HepG2 (cell line): ENCODE results near the gene PCAT6. TPM values are rescaled to one million over a fixed set of nuclear protein-coding genes. Genes with fewer than 3 reads are reported as not detected.

Source experiments
- ATAC-seq: fragments of 200-7000 bp; cut with Tn5 transposase; 3 replicates; pipeline ENCODE4 v1.9.1; 2020; ENCODE audit warnings: mild to moderate bottlenecking, moderate library complexity
- BruUV-seq: library from RNA; stranded (reverse); fragments of 400-500 nt; replicated peaks from 2 replicates; lab custom pipeline; 2021; lab: Mats Ljungman, UMichigan
- CTCF ChIA-PET: fragments of 300-600 bp; formaldehyde crosslinking; extraction: SDS; loops from one replicate; lab custom pipeline; 2021; ENCODE audit warnings: low total read pairs, inconsistent platforms, low intra/inter-chr PET ratio; lab: Yijun Ruan, JAX
- POLR2A ChIA-PET: fragments of 350-600 bp; sonication (Branson Sonifier 250); formaldehyde crosslinking; loops from one replicate; lab custom pipeline; 2020; ENCODE audit warnings: antibody characterized with exemption, inconsistent platforms; lab: Yijun Ruan, JAX
- DNase-seq: peaks from one replicate; pipeline ENCODE4 v3.0.0-alpha.2; 2015; ENCODE audit warnings: low spot score
- FAIRE-seq: peaks from 3 replicates; lab custom pipeline; 2011; peaks lifted over from hg19 to GRCh38; lab: Jason Lieb, UNC
- H2AFZ ChIP-seq: one replicate; pipeline ENCODE4 v1.6.1; 2011; ENCODE audit warnings: low read length, inconsistent platforms
- H3K27ac ChIP-seq: fragments of 300-600 bp; 3 replicates; pipeline ENCODE4 v1.8.0; 2011; ENCODE audit warnings: mixed run types, mild to moderate bottlenecking, mixed read lengths, low read length, inconsistent platforms; ENCODE audit not compliant: insufficient read depth; ENCODE audit errors: extremely low read length
- H3K27me3 ChIP-seq, 2 experiments: fragments of 200-600 bp in 1 of 2; 2 replicates in 1 of 2; 3 replicates in 1 of 2; pipeline versions ENCODE4 v1.6.0 to v1.8.0; 2011; ENCODE audit warnings: low read length in 2 of 2, mild to moderate bottlenecking in 2 of 2, moderate library complexity in 2 of 2, inconsistent platforms in 1 of 2; ENCODE audit not compliant: insufficient read depth in 2 of 2, control insufficient read depth in 1 of 2
- H3K36me3 ChIP-seq, 2 experiments: fragments of 200-600 bp in 1 of 2; replicated peaks in 1 of 2; 2 replicates in 1 of 2; 3 replicates in 1 of 2; pipeline versions ENCODE4 v1.5.1 to v1.8.0; 2011; ENCODE audit warnings: low read length in 2 of 2, inconsistent platforms in 1 of 2; ENCODE audit not compliant: insufficient read depth in 2 of 2, control insufficient read depth in 1 of 2
- H3K4me1 ChIP-seq: 2 replicates; pipeline ENCODE4 v1.5.1; 2012; ENCODE audit warnings: low read length, inconsistent platforms; ENCODE audit not compliant: insufficient read depth
- H3K4me2 ChIP-seq: 2 replicates; pipeline ENCODE4 v1.6.0; 2011; ENCODE audit warnings: low read depth, low read length, inconsistent platforms
- H3K4me3 ChIP-seq, 3 experiments: fragments of 200-600 bp in 1 of 3; sonication (generic), shearing (Covaris generic) in 1 of 3; replicated peaks in 1 of 3; 2 replicates each; pipeline ENCODE4 v1.5.1; 2011 to 2016; ENCODE audit warnings: low read length in 3 of 3, inconsistent platforms in 2 of 3, low read depth in 2 of 3, mild to moderate bottlenecking in 2 of 3, control low read depth in 1 of 3, mixed read lengths in 1 of 3; ENCODE audit not compliant: insufficient read depth in 1 of 3
- H3K79me2 ChIP-seq: one replicate; pipeline ENCODE4 v1.6.1; 2011; ENCODE audit warnings: low read length, inconsistent platforms; ENCODE audit not compliant: insufficient read depth
- H3K9ac ChIP-seq: 2 replicates; pipeline ENCODE4 v1.6.0; 2011; ENCODE audit warnings: mild to moderate bottlenecking, low read depth, low read length, inconsistent platforms; ENCODE audit not compliant: insufficient read depth
- H3K9me3 ChIP-seq: 2 replicates; pipeline ENCODE4 v1.5.1; 2012; ENCODE audit warnings: mild to moderate bottlenecking, low read length
- H4K20me1 ChIP-seq: 2 replicates; pipeline ENCODE4 v1.6.0; 2011; ENCODE audit warnings: inconsistent platforms, mild to moderate bottlenecking, low read length, moderate library complexity; ENCODE audit not compliant: insufficient read depth
- BHLHE40 ChIP-seq: IDR thresholded peaks from 2 replicates; pipeline ENCODE4 v1.6.1; 2011; ENCODE audit warnings: low read length, improper control_type of control experiment
- GFI1 ChIP-seq: sonication (generic); formaldehyde crosslinking; IDR thresholded peaks from 2 replicates; pipeline ENCODE4 v1.5.0; 2020; ENCODE audit warnings: missing genetic modification reagents, mild to moderate bottlenecking, borderline replicate concordance
- HNRNPLL ChIP-seq: fragments of 200-400 bp; formaldehyde crosslinking; IDR thresholded peaks from 2 replicates; pipeline ENCODE4 v1.6.1; 2017; ENCODE audit warnings: mild to moderate bottlenecking, low read depth, low read length; ENCODE audit not compliant: poor library complexity, severe bottlenecking
- PHF20 ChIP-seq: sonication (generic); formaldehyde crosslinking; IDR thresholded peaks from 2 replicates; pipeline ENCODE4 v1.5.0; 2020; ENCODE audit warnings: mild to moderate bottlenecking, missing genetic modification reagents
- RXRA ChIP-seq: sonication (generic); formaldehyde crosslinking; IDR thresholded peaks from 2 replicates; pipeline ENCODE4 v1.5.1; 2020; ENCODE audit warnings: missing genetic modification reagents
- ZBTB2 ChIP-seq: sonication (generic); formaldehyde crosslinking; IDR thresholded peaks from 2 replicates; pipeline ENCODE4 v1.8.0; 2022; ENCODE audit warnings: low read depth, missing genetic modification reagents
- ZFP82 ChIP-seq: sonication (generic); formaldehyde crosslinking; IDR thresholded peaks from 2 replicates; pipeline ENCODE4 v1.5.1; 2020; ENCODE audit warnings: mild to moderate bottlenecking, missing genetic modification reagents, borderline replicate concordance
- ZNF20 ChIP-seq: sonication (generic); formaldehyde crosslinking; IDR thresholded peaks from 2 replicates; pipeline ENCODE4 v1.4.0; 2020; ENCODE audit warnings: mild to moderate bottlenecking, moderate library complexity, missing genetic modification reagents
- ZNF296 ChIP-seq: sonication (generic); formaldehyde crosslinking; conservative IDR thresholded peaks from 2 replicates; pipeline ENCODE4 v1.5.0; 2020; ENCODE audit warnings: mild to moderate bottlenecking, missing genetic modification reagents
- ZNF383 ChIP-seq: sonication (generic); formaldehyde crosslinking; IDR thresholded peaks from 2 replicates; pipeline ENCODE4 v1.4.0; 2020; ENCODE audit warnings: missing genetic modification reagents, mild to moderate bottlenecking, borderline replicate concordance
- ZNF512B ChIP-seq: sonication (generic); formaldehyde crosslinking; IDR thresholded peaks from 2 replicates; pipeline ENCODE4 v1.5.1; 2020; ENCODE audit warnings: missing genetic modification reagents, mild to moderate bottlenecking, borderline replicate concordance
- ZNF879 ChIP-seq: sonication (generic); formaldehyde crosslinking; IDR thresholded peaks from 2 replicates; pipeline ENCODE4 v1.8.1; 2023; ENCODE audit warnings: missing genetic modification reagents
- WGBS: methylation state at CpG from one replicate; pipeline ENCODE4 v1.1.6; 2017; ENCODE audit warnings: low lambda C conversion rate; 5-methylcytosine and 5-hydroxymethylcytosine counted together
- in situ Hi-C: cut with HindIII; loops from 2 replicates; pipeline ENCODE4 v1.10.0; 2017; ENCODE audit warnings: low pct_unique_long_range_greater_than_20kb; ENCODE audit not compliant: extremely low pct_ligation_motif_present
- intact Hi-C: fragments of 100-400 bp; cut with micrococcal nuclease; formaldehyde crosslinking; loops from one replicate; pipeline ENCODE4 v1.10.0; 2022; ENCODE audit not compliant: unreplicated experiment
- polyA plus RNA-seq, 8 experiments: library from polyadenylated mRNA; depleted of rRNA in 3 of 8; stranded (reverse) in 7 of 8; unstranded in 1 of 8; fragments of >200 nt; fragmentation: Illumina TruSeq in 4 of 8; extraction: Trizol in 4 of 8; gene quantifications; 2 replicates each; pipeline versions ENCODE4 v1.2.1 to v1.2.3, GENCODE V29; 2011 to 2016; ENCODE audit warnings: low read depth in 4 of 8, missing spikeins in 1 of 8, mixed read lengths in 1 of 8; ENCODE audit not compliant: insufficient read depth in 1 of 8
- total RNA-seq, 5 experiments: library from RNA; depleted of rRNA; stranded (reverse); fragments of >200 nt; fragmentation: Illumina TruSeq; extraction: Trizol; gene quantifications; 2 replicates each; pipeline ENCODE4 v1.2.3, GENCODE V29; 2016; ENCODE audit warnings: low read depth in 1 of 5
- TF ChIP-seq, protein P1 (sequence below): IDR thresholded peaks from 2 replicates; pipeline ENCODE4 v1.6.1; 2016

The PCAT6 gene
- total and polyA plus RNA-seq, 2 of the 13 experiments (the other 11 are each of a cell fraction or from before 2014, with no cell fraction given), result 0.60 to 4.4 TPM

DNA sequence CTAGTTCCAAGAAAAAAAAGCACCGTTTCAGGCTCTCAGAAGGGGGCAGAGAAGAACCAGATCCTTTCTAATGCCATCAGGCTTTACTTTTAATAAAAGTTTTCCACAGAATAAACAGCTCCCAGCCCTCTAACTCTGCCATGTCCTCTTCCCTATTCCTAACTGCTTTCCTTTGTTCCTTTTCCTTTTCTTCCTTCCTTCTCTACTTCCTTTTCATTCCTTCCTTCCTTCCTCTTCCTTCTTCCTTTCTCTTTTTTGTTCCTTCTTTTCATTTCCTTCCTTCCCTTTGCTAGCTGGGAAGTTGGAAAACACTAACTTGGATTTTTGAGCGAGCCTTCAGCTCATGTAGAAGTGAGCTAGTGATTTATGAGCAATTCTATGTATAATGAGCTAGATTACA lies 48.7 kb upstream of the PCAT6 start:
- no peak overlapping the region for H3K9ac ChIP-seq
- no peaks in the 10 kb centered on the region for H3K79me2 ChIP-seq
- ChIA-PET POLR2A (no interaction called here), CTCF (no interaction called here)
- H3K36me3 ChIP-seq, result peaks cover 20 to 79% of the 10 kb centered on the region in 2 experiments
- no TSS peak for BruUV-seq
- H4K20me1 ChIP-seq, result no peaks in the 10 kb centered on the region
- intact Hi-C loops, result no loop called here
- H3K27me3 ChIP-seq, result no peaks in the 10 kb centered on the region
- H3K4me2 ChIP-seq, result no peak overlapping the region
- 93% methylated on average over 2 of the region's 2 CpGs for WGBS
- H3K27ac ChIP-seq, result no peak overlapping the region
- H2AFZ ChIP-seq, result no peak overlapping the region
- no peak for ATAC-seq
- no peak for FAIRE-seq
- H3K9me3 ChIP-seq, result no peaks in the 10 kb centered on the region
- TF ChIP-seq GFI1 (CRISPR knock-in tag) (no peak), ZNF879 (CRISPR knock-in tag) (no peak), ZNF20 (no peak), PHF20 (CRISPR knock-in tag) (no peak), ZNF296 (no peak), RXRA (no peak), ZBTB2 (CRISPR knock-in tag) (no peak), BHLHE40 (no peak), HNRNPLL (no peak), ZNF383 (CRISPR knock-in tag) (no peak), ZFP82 (CRISPR knock-in tag) (no peak), ZNF512B (CRISPR knock-in tag) (no peak)
- TF ChIP-seq, protein P1, sequence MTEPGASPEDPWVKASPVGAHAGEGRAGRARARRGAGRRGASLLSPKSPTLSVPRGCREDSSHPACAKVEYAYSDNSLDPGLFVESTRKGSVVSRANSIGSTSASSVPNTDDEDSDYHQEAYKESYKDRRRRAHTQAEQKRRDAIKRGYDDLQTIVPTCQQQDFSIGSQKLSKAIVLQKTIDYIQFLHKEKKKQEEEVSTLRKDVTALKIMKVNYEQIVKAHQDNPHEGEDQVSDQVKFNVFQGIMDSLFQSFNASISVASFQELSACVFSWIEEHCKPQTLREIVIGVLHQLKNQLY, result no peak
- H3K4me3 ChIP-seq, result no peak overlapping the region
- in situ Hi-C loops, result no loop called here
- H3K4me1 ChIP-seq, result no peaks in the 10 kb centered on the region
- no peak for DNase-seq
